ENCODE measurements around the gene DHRS4L2.

- TF ChIP-seq EZH2phosphoT487 (IDR thresholded peaks at IDR 0.05; ENCODE audit: low read depth) (no peak), CTCF (IDR thresholded peaks at IDR 0.05; ENCODE audit: low read depth, low read length) (no peak)
These were observed 48.9 kb downstream of the DHRS4L2 start for GRCh38 chr14:24037658-24038037.

All from OCI-LY3 (cell line).